ENCODE measurements around the gene SNCG.

SNCG gene

DNA sequence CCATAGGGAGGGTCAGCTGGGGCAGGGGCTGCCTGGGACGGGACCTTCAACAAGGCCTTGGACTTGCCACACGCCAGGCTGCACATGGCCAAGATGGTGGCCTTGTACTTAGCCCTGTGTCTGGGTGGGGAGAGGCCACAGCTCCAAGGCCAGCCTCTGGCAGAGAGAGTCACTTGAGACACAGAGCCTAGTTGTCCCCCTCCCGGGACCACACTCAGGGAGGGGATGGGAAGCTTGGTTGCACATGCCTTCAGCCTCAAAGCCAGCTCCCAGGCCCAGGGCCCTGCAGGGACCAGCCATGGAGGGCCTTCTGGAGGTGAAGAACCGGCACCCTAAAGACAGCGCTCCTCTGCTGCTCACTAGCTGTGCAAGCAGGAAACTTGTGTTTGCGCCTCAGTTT lies 17.7 kb upstream of the SNCG start:
- TF ChIP-seq, protein P1, sequence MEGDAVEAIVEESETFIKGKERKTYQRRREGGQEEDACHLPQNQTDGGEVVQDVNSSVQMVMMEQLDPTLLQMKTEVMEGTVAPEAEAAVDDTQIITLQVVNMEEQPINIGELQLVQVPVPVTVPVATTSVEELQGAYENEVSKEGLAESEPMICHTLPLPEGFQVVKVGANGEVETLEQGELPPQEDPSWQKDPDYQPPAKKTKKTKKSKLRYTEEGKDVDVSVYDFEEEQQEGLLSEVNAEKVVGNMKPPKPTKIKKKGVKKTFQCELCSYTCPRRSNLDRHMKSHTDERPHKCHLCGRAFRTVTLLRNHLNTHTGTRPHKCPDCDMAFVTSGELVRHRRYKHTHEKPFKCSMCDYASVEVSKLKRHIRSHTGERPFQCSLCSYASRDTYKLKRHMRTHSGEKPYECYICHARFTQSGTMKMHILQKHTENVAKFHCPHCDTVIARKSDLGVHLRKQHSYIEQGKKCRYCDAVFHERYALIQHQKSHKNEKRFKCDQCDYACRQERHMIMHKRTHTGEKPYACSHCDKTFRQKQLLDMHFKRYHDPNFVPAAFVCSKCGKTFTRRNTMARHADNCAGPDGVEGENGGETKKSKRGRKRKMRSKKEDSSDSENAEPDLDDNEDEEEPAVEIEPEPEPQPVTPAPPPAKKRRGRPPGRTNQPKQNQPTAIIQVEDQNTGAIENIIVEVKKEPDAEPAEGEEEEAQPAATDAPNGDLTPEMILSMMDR (IDR thresholded peaks at IDR 0.05; ENCODE audit: insufficient read depth, low read length, missing control alignments), result no peak
- POLR2A ChIA-PET, result no interaction called here
- no peak overlapping the region for H3K4me3 ChIP-seq (ENCODE audit: low read depth, low read length)
- CTCF ChIA-PET, result interaction anchor here (0.7 to 17.4 kb wide), 12 partner anchors 9 to 252 kb away, joined by 3 to 171 read pairs (median 5); partner anchors contain the start of genes ADIRF, MMRN2 and SNCG
- DNase-seq (ENCODE audit: low read depth, low spot score), result no peak

DNA sequence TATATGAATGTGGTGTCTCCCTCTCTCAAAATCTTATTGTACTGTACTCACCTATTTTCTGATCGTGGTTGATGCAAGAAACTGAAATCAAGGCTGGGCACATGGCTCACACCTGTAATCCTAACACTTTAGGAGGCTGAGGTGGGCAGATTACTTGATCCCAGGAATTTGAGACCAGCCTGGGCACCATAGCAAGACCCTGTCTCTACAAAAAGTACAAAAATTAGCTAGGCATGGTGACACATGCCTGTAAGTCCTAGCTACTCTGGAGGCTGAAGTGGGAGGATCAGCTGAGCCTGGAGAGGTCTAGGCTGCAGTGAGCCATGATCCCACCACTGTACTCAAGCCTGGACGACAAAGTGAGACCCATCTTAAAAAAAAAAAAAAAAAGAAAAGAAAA lies 17.0 kb upstream of the SNCG start:
- ChIA-PET CTCF (interaction anchor here (0.8 to 17.4 kb wide), 10 partner anchors 10 to 253 kb away, joined by 3 to 171 read pairs (median 5); partner anchors contain the start of genes ADIRF, MMRN2 and SNCG), POLR2A (no interaction called here)
- no peak overlapping the region for H3K4me3 ChIP-seq (ENCODE audit: low read depth, low read length)
- DNase-seq (ENCODE audit: low read depth, low spot score), result no peak
- TF ChIP-seq, protein P1 (IDR thresholded peaks at IDR 0.05; ENCODE audit: insufficient read depth, low read length, missing control alignments), result no peak

GRCh38 chr10:86941991-86942421 lies 16.4 kb upstream of the SNCG start:
- ChIA-PET POLR2A (no interaction called here), CTCF (interaction anchor here (0.8 to 17.4 kb wide), 11 partner anchors 11 to 254 kb away, joined by 3 to 171 read pairs (median 5); partner anchors contain the start of genes ADIRF, MMRN2 and SNCG)
- TF ChIP-seq, protein P1 (IDR thresholded peaks at IDR 0.05; ENCODE audit: insufficient read depth, low read length, missing control alignments), result no peak
- no peak overlapping the region for H3K4me3 ChIP-seq (ENCODE audit: low read depth, low read length)
- DNase-seq (ENCODE audit: low read depth, low spot score), result no peak

DNA sequence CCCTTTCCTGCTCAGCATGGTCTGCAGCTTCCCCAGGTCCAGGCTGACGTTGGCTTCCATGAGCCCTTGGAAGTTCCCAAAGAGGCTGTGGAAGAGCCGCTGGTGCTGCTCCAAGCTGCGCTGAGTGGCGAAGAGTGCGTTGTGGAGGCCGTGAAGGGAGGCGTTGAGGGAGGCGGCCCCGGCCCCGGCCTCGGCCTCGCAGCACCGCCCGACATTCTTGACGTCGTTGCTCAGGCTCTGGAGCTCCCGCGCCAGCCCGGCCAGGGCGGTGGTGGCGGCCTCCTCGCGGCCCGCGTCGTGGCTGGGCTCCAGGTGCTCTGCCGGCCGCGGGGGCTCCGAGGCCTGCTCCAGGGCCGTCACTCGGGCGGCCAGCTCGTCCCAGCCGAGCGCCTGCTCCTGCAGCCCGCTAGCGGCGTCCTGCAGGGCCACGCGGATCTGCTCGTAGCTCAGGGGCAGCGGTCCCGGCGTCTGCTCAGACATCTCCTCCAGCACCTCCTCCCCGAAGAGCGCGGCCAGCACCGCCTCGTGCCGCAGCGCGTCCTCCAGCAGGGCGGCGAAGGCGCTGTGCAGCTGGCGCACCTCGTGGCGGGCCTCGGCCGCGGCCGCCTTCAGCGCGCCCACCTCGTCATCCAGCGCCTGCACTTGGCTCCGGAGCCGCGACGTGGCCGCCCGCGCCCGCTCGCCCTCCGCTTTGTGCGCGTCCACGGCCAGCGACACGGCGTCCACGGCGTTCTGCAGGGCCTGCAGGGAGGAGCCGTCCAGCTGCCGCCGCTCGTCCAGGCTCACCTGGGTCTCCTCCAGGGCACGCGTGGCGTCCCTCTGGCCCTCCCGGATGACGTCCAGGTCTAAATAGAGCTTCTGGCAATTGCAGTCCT lies 15.7 kb upstream of the SNCG start:
- no peak overlapping the region for H3K4me3 ChIP-seq (ENCODE audit: low read depth, low read length)
- TF ChIP-seq, protein P1 (IDR thresholded peaks at IDR 0.05; ENCODE audit: insufficient read depth, low read length, missing control alignments), result no peak
- POLR2A ChIA-PET, result no interaction called here
- CTCF ChIA-PET, result interaction anchor here (0.8 to 17.4 kb wide), 12 partner anchors 11 to 254 kb away, joined by 3 to 171 read pairs (median 5); partner anchors contain the start of genes ADIRF, MMRN2 and SNCG
- no peak for DNase-seq (ENCODE audit: low read depth, low spot score)

DNA sequence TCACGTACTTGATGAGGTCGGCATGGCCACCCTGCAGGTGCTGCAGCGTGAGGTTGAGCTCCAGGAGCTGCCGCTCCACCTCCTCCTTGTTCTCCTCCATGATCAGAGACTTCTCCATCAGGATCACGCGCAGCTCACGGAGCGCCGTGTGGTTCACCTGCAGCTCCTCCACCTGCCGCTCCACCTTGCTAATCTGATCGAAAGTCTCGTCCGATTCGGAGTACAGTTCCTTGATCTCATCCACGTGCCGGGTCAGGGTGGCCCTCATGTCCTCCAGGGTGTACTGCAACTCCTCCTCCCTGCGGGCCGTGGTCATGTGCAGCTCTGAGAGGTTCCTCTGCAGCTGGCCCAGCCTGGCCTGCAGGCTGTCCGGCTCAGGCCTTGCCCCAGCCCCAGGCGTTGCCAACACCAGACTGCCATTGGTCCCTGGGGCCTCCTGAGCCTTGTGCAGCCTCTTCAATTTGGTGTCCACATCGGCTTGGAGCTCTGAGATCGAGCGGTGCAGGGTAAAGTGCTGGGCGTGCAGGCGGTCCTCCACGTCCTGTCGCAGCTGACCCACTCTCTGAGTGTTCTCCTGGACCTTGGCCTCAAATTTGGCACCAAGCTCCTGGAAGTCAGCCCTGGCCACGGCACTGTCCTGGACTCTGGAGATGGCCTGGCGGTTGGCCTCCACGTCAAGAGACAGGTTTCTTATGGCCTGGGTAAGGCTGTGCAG lies 14.9 kb upstream of the SNCG start:
- ChIA-PET CTCF (interaction anchor here (0.8 to 17.4 kb wide), 10 partner anchors 12 to 543 kb away, joined by 3 to 171 read pairs (median 5); partner anchors contain the start of genes ADIRF, MMRN2 and SNCG), POLR2A (no interaction called here)
- no peak overlapping the region for H3K4me3 ChIP-seq (ENCODE audit: low read depth, low read length)
- TF ChIP-seq, protein P1 (IDR thresholded peaks at IDR 0.05; ENCODE audit: insufficient read depth, low read length, missing control alignments), result no peak
- DNase-seq (ENCODE audit: low read depth, low spot score), result no peak
